CD4-positive, alpha-beta T cell treated with Interleukin-2 at 100 ng/mL for 4 hours (primary cell): ENCODE results near the gene PRSS3.
"Not testable (repeated sequence)": the region's sequence is repeated elsewhere in the genome, so short reads cannot be mapped to it uniquely, and the experiment has no call there.

ENCODE experiments used
- DNase-seq: peaks from one replicate; pipeline ENCODE4 v3.0.0-alpha.2; 2020; ENCODE audit warnings: low spot score

The PRSS3 gene

DNA sequence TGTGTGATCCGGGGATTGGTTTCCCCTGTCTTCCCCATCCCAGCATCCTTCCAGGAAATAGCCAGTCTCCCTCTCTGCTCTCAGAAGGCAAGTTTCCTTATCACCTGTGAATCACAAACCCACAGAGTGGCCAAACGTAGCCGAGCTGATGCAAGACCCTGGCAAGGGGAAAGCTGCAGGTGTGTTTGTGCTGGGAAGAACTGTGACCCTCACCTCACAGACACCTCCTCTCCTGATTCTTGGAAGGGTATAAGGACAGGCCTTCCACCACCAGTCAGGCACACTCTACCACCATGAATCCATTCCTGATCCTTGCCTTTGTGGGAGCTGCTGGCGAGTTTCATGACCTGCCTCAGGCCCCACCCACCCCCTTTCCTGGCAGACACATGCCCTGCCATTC lies at the start of gene PRSS3:
PRSS3 (plus strand) TSS at position 281 of the 400 bp plus-strand sequence; CDS start at position 294, 13 bp downstream.
- DNase-seq: no peak

DNA sequence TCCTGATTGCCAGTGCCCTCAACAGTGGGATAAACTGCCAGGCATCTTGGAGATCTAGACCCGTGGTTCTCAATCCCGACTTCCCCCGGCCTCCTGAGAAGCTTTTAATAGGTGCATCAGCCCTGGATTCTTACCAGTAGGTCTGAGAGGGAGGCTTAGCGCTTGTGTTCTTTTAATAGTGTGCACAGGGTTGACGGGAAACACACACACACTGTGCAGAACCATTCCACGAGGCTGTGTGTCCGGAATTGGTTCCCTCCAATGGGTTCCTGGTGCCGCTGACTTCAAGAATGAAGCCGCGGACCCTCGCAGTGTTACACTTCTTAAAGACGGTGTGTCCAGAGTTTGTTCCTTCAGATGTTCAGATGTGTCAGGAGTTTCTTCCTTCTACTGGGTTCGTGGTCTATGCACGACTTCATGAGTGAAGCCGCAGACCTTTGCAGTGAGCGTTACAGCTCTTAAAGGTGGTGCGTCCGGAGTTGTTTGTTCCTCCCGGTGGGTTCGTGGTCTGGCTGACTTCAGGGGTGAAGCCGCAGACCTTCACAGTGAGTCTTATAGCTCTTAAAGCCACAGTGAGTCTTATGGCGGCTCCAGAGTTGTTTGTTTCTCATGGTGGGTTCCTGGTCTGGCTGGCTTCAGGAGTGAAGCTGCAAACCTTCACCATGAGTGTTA lies 46.6 kb upstream of the PRSS3 start:
- peak; percentile 12 for DNase-seq

DNA sequence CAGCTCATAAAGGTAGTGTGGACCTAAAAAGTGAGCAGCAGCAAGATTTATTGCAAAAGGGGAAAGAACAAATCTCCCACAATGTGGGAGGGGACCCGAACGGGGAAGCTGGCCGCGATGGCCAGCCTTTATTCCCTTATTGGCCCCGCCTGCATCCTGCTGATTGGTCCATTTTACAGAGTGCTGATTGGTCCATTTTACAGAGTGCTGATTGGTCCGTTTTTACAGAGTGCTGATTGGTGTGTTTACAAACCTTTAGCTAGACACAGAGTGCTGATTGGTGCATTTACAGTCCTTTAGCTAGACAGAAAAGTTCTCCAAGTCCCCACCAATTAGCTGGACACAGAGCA lies 46.1 kb upstream of the PRSS3 start:
- peak; percentile 18 for DNase-seq

DNA sequence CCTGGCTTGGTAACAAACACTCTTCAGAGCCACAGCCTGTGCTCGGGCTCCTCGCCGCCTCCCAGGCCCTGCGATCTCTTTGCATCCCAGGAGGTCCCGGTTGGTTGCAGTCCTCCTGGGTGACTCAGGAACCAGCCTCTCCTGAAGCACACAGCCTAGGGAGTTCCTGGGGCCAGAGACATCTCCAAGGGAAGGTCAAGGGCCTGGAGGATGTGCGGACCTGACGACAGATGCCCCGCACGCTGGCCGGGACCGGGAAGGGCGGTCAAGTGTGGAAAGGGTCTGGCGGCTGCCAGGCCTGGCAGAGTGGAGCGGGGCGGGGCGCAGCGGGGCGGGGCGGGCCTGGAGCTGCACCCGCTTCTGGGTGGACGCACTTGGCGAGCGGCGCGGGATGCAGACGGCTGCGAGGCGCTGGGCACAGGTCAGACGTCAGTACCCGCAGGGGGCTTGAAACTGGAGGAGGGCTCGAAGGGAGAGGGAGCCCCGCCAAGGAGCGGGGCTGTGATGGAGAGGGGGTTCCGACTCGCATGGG lies 45.0 kb upstream of the PRSS3 start:
- DNase-seq: no peak

DNA sequence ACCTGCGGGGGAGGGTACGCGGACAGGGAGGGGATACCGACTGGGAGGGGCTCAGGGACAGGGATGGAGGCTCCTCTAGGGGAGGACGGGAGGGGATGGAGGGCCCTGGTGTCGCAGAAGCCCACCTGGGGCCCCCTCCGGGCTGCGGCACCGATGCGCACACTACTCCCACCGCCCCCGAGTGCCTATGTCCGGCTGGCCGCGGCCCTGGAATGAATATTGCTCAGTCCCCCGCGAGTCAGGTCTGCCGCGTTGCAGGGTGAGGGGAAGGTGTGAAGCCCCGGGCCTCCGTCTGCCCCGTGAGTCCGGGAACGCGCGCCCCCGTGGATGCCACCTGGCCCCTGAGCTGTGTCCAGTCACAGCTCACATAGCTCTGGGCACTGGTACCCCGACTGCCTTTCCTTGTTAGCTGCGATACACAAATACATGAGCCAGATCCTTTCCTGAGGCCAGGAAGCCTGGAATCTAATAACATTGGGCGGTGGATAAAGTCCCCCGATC lies 44.5 kb upstream of the PRSS3 start:
- no peak for DNase-seq

DNA sequence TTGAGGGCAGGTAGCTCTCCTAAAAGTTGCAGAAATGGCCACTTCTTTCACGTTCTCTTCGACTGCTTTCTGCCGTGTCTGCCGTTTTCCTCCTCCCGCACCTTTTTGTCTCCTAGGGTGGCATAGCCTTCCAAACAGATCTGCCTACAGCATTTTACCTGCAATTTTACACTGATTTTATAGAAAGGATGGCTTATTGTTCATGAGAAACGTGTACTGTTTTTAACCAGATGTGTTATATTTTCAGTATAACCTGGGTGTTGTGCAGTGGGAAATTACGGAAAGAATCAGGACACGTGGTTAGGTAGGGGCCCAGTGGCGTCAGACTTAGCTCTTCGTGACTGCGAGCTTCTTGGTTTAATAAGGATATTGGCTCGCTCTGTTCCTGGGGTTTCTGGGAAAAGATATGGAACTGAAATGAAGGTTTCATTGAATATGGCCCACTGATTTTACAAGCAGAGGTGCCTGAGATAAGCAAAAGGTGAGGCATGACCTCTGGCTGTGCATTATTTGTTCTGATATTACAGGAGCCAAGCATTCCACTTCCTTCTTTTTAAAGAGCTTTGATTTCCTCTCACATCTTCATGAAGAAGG lies 43.7 kb upstream of the PRSS3 start:
- DNase-seq: no peak

DNA sequence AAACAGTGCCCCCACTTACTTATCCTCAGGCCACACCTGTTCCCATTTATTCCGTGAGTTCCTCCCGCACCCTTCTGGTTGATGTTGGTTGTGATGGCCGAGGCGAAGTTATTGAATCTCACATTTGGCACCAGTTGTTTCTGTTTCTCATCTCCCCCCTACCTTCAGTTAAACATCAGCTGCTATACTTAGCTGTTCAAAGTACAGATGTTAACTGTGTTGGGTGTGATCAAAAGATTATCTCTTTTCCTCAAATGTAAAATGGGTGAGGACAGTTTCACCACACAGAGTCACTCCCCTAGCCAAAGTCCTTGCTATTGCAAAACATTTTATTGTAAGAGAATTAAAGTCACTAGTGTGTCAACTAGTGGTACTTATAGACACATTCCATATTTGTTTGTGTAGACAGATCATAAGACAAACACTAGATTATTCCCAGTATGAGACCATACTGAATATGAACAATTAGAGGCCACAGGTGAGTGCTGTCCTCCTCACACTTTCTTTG lies 43.2 kb upstream of the PRSS3 start:
- no peak for DNase-seq

DNA sequence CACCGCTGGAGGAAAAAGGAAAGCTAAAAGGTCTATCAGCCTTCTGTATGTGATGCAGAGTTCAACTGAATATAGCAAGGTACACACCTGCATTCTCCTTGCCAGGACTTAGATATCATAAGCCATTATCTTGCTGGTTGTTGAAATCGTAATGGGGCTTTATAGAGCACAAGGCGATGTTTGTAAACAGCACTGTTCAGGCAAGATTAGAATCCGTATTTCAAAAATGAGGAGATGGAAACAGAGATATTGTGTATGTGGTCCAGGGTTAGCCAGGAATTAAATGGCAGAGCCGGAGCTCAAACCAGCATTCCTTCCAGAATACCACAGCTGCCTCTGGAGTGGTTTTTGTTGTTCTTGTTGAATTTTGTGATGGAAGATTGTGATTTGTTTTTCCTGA lies 42.6 kb upstream of the PRSS3 start:
- not testable (repeated sequence) for DNase-seq

DNA sequence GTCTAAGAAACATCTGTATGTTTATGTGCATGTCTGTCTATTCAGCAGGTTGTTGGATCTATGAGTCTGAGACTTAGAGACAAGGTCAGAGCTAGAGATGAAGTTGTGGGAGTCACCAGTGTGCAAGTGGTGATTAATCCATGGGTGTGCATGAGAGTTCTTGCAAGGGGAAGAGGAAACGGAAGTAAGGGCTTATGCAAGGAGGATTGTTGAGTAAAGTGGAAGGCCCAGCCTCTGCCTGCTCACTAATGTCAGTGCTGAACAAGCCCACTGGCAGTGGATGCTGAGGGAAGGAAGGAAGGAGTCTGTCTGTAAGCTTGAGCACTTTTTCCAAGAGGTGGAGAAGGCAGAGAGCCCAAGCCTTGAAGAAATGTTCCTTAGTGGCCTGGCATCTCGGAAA lies 35.7 kb upstream of the PRSS3 start:
- DNase-seq: not testable (repeated sequence)

DNA sequence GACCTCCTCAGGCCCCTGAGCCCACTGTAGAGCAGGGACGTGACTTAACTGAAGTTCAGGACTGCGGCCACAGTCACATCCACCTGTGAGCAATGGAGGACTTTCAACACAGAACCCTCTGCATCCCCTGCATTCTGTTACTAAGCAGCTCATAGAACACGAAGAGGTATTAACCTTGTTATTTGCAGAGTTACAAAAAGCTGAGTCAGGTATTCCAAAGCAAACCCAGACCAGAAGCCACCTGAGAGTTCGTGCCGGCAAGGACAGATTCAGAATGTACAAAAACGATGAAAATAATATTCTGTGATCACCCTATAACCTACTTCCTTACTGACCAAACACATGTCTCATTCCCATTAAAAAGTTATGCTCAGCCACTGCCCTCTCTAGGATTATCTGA lies 33.0 kb upstream of the PRSS3 start:
- no peak for DNase-seq

DNA sequence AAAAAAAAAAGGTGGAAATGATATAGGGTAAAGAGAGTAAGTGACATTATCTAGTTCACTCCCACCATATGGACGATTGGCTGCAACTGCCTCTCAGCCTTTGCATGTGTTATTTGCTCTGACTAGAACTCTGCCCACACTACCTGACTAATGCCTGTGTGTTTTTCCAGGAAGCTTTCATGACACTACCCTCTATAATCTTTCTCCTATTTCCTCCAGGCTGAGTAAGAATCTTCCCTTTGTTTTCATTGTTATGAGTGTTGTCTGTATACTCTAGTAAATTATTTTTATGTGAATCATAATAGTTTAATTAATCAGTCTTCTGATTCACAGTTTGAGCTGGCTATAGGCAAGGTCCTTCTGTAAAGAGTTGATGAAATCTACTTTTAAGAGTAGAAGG lies 31.7 kb upstream of the PRSS3 start:
- DNase-seq: not testable (repeated sequence)

DNA sequence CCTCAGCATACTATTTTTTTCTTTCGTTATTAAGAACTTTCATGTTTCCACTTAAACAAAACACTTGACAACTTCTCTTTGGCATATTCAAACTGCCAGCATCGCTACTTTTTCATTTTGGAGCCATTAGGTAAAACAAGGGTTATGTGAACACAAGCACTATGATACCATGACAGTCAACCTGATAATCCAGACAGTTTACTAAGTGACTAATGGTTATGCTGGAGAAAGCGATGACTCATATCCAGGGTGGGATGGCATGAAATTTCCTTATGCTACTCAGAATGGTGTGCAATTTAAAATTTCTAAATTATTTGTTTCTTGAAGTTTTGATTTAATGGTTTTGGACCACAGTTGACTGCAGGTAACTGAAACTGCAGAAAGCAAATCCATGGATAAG lies 29.9 kb upstream of the PRSS3 start:
- no peak for DNase-seq

DNA sequence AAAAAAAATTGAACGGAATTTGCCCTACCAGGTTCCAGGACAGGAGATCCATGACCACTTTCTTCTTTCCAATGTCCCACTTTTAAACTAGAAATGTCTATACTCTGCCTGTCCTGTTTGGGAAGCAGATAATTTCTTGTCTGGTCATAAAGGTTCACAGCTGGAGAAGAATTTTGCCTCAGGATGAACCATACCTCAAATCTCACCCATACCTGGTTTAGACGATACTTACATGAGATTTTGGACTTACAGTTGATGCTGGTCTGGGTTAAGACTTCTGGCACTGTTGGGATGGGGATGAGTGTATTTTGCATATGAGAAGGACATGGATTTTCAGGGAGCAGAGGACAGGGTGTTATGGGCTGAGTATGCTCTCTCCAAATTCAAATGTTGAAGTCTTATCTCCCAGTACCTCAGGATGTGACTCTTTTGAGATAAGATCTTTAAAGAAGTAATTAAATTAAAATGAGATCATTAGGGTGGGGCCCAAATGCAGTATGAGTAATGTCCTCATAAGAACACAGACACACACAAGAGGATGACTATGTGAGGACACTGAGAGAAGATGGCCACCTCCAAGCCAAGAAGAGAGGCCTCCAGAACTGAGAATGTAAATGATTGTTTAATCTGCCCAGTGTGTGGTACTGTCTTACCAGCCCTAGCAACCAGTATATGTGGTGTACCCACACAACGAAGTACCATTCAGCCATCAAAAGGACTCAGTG lies 25.0 kb upstream of the PRSS3 start:
- DNase-seq: peak; percentile 12

DNA sequence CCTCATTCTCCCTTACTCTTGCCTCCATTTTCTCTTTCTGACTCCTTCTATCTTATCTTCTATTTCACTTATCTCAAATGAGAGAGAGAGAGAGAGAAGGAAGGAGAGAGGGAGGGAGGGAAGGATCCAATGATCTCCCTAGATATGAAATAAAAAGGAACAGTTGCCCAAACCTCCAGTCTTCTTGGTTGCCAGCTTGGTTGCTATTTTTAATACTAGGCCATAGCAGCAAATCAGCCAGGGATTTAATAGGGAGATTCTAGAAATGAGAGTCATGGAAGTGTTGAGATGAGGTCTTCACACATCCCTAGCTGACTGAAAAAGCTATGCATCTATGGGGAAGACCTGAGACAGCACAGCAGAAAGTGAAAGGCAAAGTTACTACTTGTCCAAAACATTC lies 22.2 kb upstream of the PRSS3 start:
- not testable (repeated sequence) for DNase-seq

DNA sequence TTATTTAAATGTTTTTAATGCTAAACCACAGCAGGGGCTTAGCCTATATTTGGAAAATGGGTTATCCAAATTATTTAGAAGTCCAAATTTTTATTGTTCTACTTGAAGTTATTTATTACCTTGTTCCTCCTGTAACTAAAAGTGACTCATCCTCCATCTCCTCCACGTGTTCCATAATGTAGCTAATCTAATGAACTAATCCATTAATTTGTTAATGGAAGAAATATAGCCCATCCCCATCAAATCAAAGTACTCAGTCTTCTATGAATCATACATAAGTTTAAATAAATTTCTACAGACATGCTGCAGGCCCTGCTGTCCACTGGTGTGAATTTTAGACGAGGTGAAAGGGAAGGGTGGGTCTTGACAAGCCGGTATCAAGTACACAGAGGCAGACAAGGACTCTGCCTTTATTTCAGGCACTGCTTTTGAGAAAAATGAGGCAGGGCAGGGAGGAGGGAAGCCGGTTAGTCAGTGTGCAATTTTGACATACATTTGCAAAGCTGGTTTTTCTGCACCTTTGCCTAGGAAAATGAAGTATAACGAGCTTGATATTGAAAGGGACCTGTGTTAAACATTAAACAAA lies 21.2 kb upstream of the PRSS3 start:
- not testable (repeated sequence) for DNase-seq

DNA sequence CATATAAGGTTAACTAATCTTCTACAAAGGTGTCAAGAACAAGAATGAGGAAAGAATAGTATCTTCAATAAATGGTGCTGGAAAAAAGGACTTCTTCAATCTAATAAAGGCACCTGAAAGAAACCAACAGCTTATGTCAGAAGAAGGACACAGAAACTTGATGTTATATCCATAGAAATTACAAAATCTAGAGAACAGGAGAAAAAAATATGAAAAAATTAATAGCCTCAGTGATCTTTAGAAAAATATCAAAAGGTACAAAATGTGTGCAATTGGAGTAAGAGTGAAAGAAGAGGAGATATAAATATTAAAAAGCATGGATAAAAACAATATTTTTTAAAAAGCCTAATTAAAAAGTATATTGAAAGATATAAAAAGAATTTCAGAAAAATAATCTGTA lies 18.8 kb upstream of the PRSS3 start:
- no peak for DNase-seq

DNA sequence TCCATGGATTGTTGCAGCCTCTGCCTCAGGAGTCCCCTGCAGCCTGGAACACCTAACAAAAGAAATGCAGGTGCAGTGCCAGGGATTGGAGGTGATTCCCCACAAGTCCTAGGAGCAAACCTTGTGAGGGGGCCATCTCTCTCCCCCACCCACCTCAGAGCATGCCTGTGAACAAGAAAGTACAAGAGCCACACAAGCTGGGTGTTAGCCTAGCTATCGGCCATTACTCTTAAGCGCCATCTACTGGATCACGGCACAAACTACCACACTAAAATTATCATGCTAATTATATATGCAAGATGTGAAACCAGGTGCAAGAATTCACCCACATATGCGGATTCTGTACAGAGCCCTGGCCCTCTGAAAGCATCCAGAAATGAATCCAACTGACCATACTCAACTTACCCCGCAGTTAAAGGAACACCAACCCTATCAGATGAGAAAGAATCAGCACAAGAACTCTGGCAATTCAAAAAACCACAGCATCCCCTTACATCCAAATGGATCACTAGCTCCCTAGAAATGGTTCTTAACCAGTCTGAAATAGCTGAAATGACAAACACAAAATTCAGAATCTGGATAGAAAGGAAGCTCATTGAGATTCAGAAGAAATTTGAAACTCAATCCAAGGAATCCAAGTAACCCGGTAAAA lies 16.5 kb upstream of the PRSS3 start:
- DNase-seq: peak; percentile 67

DNA sequence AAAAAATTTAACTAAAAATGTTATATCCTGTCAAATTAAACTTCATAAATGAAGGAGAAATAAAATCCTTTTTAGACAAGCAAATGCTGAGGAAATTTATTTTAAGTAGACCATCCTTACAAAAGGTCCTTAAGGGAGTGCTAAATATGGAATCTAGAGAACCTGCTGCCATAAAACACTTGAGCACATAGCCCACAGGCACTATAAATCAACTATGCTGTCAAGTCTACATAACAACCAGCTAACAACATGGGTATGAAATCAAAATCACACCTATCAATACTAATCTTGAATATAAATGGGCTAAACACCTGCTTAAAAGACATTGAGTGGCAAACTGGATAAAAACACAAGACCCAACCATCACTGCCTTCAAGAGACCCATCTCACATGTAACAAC lies 15.1 kb upstream of the PRSS3 start:
- DNase-seq: no peak

DNA sequence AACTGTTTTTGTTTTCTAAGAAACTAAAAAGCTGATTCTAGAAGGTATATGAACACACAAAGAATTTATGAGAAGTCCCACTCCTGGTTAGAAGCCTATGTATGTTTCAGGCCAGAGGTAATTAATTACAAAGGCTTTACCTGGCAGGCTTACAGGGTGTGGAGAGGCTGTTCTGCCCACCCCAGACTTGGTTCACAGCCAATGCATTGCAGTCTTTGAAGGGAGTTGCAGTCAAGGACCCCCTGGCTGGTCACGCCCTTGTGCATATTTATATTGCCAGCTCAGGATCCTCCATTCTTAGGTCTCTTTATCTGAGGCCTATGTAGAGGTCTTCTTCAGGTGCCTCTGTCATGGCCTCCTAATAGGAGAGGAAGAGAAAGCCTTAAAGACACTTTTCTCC lies 13.6 kb upstream of the PRSS3 start:
- no peak for DNase-seq

DNA sequence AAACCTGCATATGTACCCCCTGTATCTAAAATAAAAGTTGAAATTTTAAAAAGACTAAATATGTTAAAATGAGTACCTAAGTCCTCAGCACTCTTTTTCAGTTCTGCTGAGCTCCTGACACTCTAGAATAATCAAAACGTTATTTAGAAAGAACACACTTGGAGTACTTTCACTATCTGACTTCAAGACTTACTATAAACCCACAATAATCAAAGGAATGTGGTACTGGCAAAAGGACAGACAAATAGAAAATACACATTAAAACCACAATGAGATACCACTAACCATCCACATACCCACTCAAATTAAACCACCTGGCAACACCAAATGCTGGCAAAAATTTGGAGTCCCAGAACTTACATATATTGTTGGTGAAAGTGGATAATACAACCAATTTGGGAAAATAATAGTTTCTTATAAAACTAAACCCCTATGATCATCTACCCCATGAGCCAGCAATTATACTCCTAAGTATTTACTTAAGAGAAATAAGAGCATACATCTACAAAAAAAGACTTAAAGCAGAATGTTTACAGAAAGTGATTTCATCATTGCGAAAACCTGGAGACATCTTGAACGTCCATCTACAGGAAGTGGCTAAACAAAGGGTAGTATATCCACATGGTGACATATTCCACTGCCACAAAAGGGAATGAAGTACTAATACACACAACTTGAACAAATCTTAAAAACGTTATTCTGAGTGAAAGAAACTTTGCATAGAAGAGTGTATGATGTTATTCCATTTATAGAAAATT lies 12.8 kb upstream of the PRSS3 start:
- DNase-seq: no peak

DNA sequence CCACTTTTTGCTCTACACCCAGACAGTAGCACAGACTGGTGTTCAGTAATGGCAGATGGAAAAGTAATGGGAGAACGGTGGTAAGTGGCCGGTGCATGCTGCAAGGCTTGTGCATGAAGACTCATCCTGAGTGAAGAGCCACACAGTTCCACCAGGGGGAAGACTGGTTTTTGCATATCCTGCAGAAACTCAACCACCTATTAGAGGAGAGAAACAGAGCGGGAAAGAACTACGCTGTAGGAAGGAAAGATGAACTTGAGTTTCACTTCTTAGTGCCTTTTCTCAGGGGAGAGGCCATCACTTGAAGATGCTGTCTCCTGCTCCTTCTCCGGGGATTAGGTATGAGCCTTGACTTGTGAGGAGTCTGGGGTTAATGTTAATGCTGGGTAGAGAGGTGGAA lies 9.4 kb upstream of the PRSS3 start:
- DNase-seq: no peak
